ENCODE data around the gene FYCO1. TPM values are rescaled to one million over a fixed set of nuclear protein-coding genes. Genes with fewer than 3 reads are reported as not detected.

The FYCO1 gene
- total and polyA plus RNA-seq, 2 experiments from 2014 or later, result 8.1 to 27.5 TPM

DNA sequence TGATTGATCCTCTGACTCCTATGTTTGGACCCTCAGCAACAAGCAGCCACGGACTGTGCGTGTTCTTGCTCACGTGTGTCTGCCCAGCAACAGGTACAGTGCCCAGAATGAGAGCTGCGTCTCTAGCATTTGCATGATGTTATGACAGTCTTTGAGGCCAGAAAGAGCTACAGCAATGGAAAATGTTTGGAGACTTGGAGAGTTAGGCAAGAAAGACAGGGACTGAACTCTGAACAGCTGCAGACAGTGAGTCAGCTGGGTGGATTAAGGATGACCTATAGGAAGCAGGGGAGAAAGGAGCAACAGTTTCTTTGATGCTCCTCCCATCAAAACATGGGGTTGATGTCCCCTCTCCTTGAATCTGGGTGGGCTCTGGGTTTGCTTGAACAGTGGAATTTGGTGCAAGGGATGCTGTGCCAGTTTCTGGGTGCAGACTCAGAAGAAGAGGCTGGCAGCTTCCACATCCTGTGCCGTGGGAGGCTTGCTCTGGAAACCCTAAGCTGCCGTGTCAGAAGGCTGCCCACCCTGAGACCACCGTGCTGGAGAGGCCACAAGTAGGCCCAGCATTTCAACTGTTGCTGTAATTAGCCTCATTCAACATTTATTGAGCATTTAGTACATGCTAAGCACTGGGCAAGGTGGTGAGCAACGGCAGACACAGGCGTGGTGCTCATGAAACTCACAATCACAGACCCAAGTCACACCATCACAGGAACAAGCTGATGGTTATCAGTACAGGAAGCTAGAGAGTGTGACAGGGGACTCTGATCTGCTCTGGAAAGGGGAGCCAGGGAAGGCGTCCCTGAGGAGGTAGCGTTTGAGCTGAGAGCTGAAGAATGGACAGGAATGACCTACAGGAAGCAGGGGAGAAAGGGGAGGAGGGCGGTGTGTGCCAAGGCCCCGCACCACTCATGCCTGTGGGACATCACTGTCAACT, 87.6 kb downstream of the FYCO1 start:
- TF ChIP-seq, protein P1, sequence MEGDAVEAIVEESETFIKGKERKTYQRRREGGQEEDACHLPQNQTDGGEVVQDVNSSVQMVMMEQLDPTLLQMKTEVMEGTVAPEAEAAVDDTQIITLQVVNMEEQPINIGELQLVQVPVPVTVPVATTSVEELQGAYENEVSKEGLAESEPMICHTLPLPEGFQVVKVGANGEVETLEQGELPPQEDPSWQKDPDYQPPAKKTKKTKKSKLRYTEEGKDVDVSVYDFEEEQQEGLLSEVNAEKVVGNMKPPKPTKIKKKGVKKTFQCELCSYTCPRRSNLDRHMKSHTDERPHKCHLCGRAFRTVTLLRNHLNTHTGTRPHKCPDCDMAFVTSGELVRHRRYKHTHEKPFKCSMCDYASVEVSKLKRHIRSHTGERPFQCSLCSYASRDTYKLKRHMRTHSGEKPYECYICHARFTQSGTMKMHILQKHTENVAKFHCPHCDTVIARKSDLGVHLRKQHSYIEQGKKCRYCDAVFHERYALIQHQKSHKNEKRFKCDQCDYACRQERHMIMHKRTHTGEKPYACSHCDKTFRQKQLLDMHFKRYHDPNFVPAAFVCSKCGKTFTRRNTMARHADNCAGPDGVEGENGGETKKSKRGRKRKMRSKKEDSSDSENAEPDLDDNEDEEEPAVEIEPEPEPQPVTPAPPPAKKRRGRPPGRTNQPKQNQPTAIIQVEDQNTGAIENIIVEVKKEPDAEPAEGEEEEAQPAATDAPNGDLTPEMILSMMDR (IDR thresholded peaks at IDR 0.05; ENCODE audit: low read depth, low read length), result no peak
- Histone ChIP-seq H3K27me3 (no peaks in the 10 kb centered on the region), H3K4me1 (ENCODE audit: low read depth) (no peaks in the 10 kb centered on the region), H3K4me3 (no peak overlapping the region), H3K27ac (no peak overlapping the region), H3K9me3 (ENCODE audit: low read depth) (no peaks in the 10 kb centered on the region), H3K36me3 (no peaks in the 10 kb centered on the region)
- peak in 1 of 2 donors; percentile 42 for DNase-seq (ENCODE audit: low read depth in 1 of 2, low spot score in 1 of 2)

DNA sequence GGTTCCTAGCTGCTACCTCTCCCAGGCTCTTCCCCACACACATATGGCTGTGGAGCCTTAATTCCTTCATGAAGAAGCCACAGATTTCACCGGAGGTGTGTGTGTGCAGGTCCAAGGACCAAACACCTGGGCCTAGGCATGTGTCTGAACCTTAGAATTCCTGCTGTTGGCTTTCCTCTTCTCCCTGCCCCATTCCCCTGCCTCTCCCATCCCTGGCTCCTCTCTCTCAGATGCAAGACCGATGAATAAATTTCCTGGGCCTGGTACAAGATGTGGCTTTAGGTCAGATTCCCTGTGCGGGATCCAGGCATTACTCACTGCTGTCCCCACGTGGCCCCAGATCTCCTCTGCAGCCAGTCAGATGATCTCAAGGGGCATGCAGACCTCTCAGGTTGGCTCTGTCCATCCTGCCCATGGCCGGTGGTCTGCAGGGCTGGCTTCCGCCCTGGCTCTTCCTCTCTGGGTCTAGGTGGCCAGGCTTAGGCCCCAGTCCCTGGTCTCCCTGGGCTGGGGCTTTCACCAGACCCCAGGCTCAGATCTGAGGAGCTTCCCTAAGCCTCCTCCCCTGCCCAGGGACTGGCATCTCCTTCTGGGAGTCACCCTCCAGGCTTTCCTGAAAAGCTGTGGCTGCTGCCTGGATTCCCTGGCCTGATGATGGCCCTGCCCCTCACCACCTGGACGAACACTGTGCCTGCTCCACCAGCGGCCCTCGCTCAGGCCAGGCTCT, 88.8 kb downstream of the FYCO1 start:
- Histone ChIP-seq H3K4me1 (ENCODE audit: low read depth) (no peaks in the 10 kb centered on the region), H3K4me3 (no peak overlapping the region), H3K9me3 (ENCODE audit: low read depth) (no peaks in the 10 kb centered on the region), H3K27me3 (no peaks in the 10 kb centered on the region), H3K27ac (no peak overlapping the region), H3K36me3 (no peaks in the 10 kb centered on the region)
- TF ChIP-seq, protein P1 (IDR thresholded peaks at IDR 0.05; ENCODE audit: low read depth, low read length), result peak; percentile 66
- DNase-seq (ENCODE audit: low read depth in 1 of 2, low spot score in 1 of 2), result peak; percentile 64 to 70

DNA sequence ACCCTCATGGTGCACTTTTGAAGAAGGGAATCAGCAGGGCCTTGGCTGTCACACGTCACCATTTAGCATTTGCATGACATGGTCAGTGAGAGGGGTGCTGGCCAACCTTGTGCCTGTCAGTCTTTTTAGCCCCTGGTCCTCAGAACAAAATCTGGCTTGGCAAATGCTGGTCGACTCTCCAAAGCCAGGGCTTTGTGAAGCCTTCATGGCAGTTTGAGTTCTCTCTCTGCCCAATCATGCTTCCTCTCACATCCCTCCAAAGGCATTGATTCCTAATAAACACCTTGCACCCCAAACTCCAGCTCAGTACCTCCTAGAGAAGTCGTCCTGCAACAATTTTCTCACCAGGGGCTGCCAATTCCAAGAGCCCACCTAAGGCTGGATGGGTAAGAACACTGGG, 89.9 kb downstream of the FYCO1 start:
- no peaks in the 10 kb centered on the region for H3K27me3 ChIP-seq
- no peak overlapping the region for H3K4me3 ChIP-seq
- no peaks in the 10 kb centered on the region for H3K9me3 ChIP-seq (ENCODE audit: low read depth)
- no peak for DNase-seq (ENCODE audit: low read depth in 1 of 2, low spot score in 1 of 2)
- H3K27ac ChIP-seq, result no peak overlapping the region
- no peaks in the 10 kb centered on the region for H3K36me3 ChIP-seq
- H3K4me1 ChIP-seq (ENCODE audit: low read depth), result no peaks in the 10 kb centered on the region
- TF ChIP-seq, protein P1 (IDR thresholded peaks at IDR 0.05; ENCODE audit: low read depth, low read length), result no peak

DNA sequence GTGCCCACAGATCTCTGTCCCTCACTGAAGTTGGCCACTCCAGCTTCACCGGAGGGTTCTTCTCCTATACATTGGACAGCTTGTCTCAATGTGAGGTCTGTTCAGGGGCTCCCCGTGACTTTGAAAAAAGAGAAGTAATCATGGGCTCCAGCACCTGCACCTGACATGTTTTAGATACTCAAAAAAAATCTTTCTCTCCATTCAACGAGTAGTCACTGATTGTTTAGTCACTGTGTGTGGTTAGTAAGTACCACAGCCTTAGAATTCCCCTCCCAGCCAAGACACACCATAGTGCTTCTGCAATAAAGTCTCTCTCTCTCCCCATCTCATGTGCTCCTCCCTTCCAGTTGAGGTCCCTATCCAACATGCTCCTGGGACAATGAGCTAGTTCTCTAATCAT, 90.7 kb downstream of the FYCO1 start:
- no peak for DNase-seq (ENCODE audit: low read depth in 1 of 2, low spot score in 1 of 2)
- Histone ChIP-seq H3K36me3 (no peaks in the 10 kb centered on the region), H3K4me1 (ENCODE audit: low read depth) (no peaks in the 10 kb centered on the region), H3K27ac (no peak overlapping the region), H3K4me3 (no peak overlapping the region), H3K27me3 (no peaks in the 10 kb centered on the region), H3K9me3 (ENCODE audit: low read depth) (no peaks in the 10 kb centered on the region)
- TF ChIP-seq, protein P1 (IDR thresholded peaks at IDR 0.05; ENCODE audit: low read depth, low read length), result no peak

DNA sequence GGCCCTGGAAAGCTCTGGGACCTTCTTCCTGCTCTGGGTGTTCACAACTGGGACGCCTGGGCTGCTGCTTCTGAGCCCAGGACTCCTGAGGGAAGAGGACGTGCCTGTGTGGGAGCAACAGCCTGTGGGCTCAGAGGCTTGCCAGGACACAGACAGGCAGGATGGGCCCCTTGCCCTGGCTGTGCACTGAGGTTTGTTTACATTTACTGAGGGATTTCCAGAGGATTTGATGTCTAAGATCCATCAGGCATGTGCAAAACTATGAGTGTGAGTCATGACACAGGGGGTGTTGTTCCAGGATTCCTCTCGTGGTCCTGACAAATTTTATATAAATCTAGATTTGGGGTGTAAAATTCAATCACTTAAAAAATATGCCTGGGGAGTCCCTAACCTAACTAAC, 98.7 kb downstream of the FYCO1 start:
- Histone ChIP-seq H3K9me3 (ENCODE audit: low read depth) (no peaks in the 10 kb centered on the region), H3K4me3 (no peak overlapping the region), H3K27me3 (no peaks in the 10 kb centered on the region), H3K27ac (no peak overlapping the region), H3K4me1 (ENCODE audit: low read depth) (peaks cover 8% of the 10 kb centered on the region), H3K36me3 (no peaks in the 10 kb centered on the region)
- TF ChIP-seq, protein P1 (IDR thresholded peaks at IDR 0.05; ENCODE audit: low read depth, low read length), result no peak
- peak in 1 of 2 donors; percentile 49 for DNase-seq (ENCODE audit: low read depth in 1 of 2, low spot score in 1 of 2)

Measured in cardiac muscle cell (in vitro differentiated cells and primary cell).